Activated naive CD8-positive, alpha-beta T cell (primary cell): Measurements from ENCODE around the gene BCL11B.

Experiments
- H3K27ac Mint-ChIP-seq: one replicate; pipeline ENCODE4 v1.8.0; 2021; ENCODE audit warnings: mixed read lengths
- H3K27me3 Mint-ChIP-seq: one replicate; pipeline ENCODE4 v1.8.0; 2021; ENCODE audit warnings: mixed read lengths
- H3K36me3 Mint-ChIP-seq: one replicate; pipeline ENCODE4 v1.8.0; 2021; ENCODE audit warnings: mixed read lengths
- H3K4me1 Mint-ChIP-seq: one replicate; pipeline ENCODE4 v1.8.0; 2021; ENCODE audit warnings: low read depth, mixed read lengths
- H3K4me3 Mint-ChIP-seq: one replicate; pipeline ENCODE4 v1.8.0; 2021; ENCODE audit warnings: mild to moderate bottlenecking, mixed read lengths
- H3K9me3 Mint-ChIP-seq: one replicate; pipeline ENCODE4 v1.8.0; 2021; ENCODE audit warnings: low read depth, mixed read lengths

Gene BCL11B

DNA sequence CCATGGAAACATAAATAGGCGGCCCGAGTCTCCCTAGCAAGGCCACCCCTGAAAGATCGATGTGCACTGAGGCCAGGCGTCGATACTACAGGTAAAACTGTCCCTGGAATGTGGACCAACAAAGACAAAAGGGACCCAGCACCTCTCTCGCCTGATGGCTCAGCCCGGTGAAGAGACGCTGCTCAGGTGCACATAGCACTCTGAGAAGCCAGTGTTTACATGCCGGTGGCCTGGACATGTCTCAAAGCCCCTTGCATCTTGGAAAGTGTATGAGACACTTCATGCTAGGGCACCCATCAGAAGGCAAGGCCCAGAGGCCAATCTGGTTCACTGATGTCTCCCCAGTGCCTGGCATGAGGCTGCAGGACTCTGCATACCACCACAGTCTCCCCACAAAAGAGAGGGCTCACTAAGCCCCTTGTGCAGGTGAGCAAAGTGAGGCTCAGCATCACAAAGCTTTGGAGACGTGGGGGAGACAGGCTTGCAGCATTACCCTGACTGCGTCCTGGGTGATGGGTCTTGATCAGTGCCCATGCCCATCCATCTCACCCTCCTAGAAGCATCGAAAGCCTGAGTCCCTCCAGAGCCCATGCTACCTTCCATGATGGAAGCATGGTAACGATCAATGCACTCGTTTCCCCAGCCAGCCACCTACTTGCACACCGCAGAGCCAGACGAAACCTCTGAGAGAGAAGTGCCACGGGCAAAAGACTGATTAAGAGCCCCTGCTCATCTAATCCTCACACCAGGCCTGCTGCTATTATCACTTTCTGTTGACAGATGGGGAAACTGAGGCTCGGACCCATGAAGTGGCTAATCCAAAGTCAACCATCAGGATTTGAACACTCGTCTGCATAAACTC is 16.1 kb downstream of the BCL11B start:
- peaks cover 98% of the 10 kb centered on the region for H3K4me1 Mint-ChIP-seq

DNA sequence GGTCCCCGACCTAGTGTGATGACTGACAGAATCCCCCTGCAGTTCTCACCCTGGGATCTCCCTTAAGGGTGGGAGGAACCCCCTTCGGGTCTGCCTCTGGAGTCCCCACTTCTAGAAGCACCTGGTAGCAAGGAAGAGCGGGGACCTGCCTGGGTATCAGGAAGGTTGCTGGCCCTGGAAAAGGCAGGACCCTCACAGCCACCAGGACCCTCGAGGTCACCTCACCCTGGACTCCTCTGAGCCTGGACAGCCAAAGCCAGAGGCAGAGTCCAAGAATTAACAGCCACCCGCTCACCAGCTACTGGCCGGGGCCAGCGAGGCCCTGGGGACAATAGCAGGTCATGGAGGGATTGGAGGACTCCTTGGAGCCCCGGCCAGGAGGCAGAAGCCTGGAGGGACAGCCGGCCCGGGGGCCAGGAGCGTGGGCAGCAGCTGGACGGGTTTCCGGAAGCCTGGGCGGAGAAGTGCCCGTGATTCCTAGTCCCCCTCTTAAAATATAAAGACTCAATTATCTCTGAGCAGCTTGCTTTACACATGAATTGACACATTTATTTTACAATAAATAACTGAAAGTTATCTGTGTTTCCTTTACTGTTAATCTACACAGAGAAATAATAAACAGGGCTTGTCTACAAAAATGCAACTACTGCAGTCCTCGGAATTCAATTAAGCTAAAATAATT is 17.5 kb downstream of the BCL11B start:
- Mint-ChIP-seq H3K4me3 (peak overlapping the region; percentile 86), H3K4me1 (peaks cover 95% of the 10 kb centered on the region), H3K27me3 (no peaks in the 10 kb centered on the region), H3K27ac (peak overlapping the region; percentile 99), H3K36me3 (peaks cover 10% of the 10 kb centered on the region), H3K9me3 (no peaks in the 10 kb centered on the region)

More for the DNA sequence above, 16.1 kb downstream of the BCL11B start:
- Mint-ChIP-seq H3K9me3 (no peaks in the 10 kb centered on the region), H3K36me3 (peaks cover 6% of the 10 kb centered on the region), H3K27ac (peak overlapping the region; percentile 99), H3K4me3 (peak overlapping the region; percentile 98), H3K27me3 (no peaks in the 10 kb centered on the region)

DNA sequence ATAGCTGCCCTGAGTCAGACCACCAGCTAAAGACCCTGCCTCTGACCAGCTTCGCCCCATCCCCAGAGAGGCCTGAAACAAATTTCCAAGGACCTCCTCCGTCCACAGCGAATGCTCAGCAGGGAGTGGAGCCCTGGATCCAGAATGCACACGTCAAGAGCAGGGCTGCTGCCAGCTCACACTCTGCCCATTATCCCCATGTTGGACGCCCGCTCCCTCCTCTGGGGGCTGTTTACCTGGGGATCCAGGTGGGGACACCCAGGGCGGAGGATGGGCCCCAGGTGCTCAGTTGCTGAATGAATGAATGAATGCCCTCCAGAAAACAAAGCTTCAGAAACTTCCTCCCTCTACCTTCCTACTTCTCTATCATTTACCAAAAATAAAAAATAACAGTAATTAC is 18.1 kb downstream of the BCL11B start:
- no peaks in the 10 kb centered on the region for H3K9me3 Mint-ChIP-seq
- H3K4me3 Mint-ChIP-seq, result peak overlapping the region; percentile 86
- no peaks in the 10 kb centered on the region for H3K27me3 Mint-ChIP-seq
- peak overlapping the region; percentile 99 for H3K27ac Mint-ChIP-seq
- H3K36me3 Mint-ChIP-seq, result peaks cover 10% of the 10 kb centered on the region
- H3K4me1 Mint-ChIP-seq, result peaks cover 94% of the 10 kb centered on the region

DNA sequence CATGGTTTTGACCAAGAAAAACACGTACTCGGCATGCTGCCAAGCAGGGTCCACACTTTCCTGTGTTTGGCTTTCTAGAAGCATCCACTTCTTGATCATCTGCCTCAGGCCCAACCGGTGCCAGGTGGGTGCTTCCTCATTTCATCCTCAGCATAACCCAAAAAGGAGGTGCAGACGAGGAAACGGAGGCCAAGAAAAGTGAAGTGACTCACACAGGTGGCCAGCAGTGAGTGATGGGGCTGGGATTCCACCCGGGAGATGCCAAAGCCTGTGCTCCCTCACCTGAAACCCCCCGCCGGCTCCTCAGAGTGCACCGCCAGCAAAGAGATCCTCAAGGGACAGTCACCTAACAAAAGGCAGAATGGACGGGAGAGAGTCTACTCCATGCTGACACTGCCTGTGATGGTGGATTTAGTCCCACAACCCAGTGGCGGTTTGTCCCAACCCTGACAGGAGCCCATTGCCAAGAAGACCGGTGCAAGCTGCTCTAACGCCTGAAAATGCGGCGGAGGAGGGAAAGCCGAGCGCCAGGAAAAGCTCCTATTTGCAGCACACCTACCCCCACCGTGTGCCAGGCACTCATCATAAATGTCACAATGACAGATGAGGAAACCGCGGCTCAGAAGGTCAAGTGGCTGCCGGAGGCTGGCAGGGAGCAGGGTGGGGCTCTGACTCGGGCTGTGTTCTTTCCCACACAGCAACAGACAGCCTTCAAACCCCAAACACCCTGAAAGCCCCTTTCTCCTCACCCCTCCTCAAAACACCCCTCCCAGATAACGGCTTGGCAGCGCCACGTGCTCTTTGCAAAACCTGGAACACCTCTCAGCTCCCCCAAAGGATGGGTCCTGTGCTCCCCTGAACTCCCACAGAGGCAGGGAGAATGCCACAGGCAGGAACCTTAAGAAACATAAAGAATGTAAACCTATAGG is 18.8 kb downstream of the BCL11B start:
- H3K4me3 Mint-ChIP-seq, result peak overlapping the region; percentile 86
- H3K9me3 Mint-ChIP-seq, result no peaks in the 10 kb centered on the region

DNA sequence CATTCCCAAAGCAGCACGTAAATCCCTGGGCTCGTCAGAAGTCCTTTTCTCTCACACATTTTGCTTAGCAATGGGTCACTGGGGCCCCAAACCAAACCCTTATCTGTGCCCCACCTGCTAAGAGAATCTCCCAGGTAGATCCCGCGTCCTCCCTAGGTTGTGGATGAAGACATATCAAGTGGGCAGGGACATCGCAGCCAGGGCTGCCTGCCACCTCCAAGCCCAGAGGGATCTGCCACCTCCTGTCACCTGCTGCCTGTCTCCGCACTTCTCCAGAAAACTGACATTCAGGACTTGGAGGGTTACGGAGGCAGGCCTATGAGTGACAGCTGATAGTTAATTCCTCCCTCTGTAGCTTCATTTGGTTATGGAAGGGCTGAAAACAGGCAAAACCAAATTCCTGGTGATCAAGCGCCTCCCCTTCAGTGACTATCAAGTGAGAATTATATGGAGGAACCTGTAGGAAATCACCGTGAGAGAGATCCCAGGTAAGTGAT is 19.5 kb downstream of the BCL11B start:
- Mint-ChIP-seq H3K4me3 (peak overlapping the region; percentile 86), H3K27ac (peak overlapping the region; percentile 99), H3K27me3 (no peaks in the 10 kb centered on the region), H3K4me1 (peaks cover 94% of the 10 kb centered on the region), H3K36me3 (peaks cover 10% of the 10 kb centered on the region), H3K9me3 (no peaks in the 10 kb centered on the region)

More for the DNA sequence above, 18.8 kb downstream of the BCL11B start:
- H3K27me3 Mint-ChIP-seq, result no peaks in the 10 kb centered on the region
- peaks cover 10% of the 10 kb centered on the region for H3K36me3 Mint-ChIP-seq
- peak overlapping the region; percentile 99 for H3K27ac Mint-ChIP-seq
- H3K4me1 Mint-ChIP-seq, result peaks cover 94% of the 10 kb centered on the region

DNA sequence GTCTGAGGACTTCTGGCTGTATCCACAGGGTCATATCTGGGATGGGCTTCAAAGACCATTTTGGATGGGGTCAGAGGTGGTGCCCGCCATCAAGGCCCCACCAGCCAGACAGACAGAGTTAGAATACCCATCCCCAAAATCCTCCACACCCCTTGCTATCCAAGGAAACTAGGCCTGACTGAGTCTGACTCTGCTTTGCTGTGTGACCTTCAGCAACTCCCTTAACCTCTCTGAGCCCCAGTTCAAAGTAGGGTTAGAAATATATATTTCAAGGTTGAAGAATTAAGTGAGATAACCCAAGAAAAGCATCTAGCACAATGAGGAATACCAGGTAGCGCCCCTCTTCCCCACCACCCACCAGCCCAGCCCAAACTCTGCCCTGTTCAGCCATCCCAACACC is 20.3 kb downstream of the BCL11B start:
- H3K27ac Mint-ChIP-seq, result peak overlapping the region; percentile 99
- H3K36me3 Mint-ChIP-seq, result peaks cover 10% of the 10 kb centered on the region
- peaks cover 96% of the 10 kb centered on the region for H3K4me1 Mint-ChIP-seq
- H3K4me3 Mint-ChIP-seq, result peak overlapping the region; percentile 86
- H3K9me3 Mint-ChIP-seq, result no peaks in the 10 kb centered on the region
- H3K27me3 Mint-ChIP-seq, result no peaks in the 10 kb centered on the region

DNA sequence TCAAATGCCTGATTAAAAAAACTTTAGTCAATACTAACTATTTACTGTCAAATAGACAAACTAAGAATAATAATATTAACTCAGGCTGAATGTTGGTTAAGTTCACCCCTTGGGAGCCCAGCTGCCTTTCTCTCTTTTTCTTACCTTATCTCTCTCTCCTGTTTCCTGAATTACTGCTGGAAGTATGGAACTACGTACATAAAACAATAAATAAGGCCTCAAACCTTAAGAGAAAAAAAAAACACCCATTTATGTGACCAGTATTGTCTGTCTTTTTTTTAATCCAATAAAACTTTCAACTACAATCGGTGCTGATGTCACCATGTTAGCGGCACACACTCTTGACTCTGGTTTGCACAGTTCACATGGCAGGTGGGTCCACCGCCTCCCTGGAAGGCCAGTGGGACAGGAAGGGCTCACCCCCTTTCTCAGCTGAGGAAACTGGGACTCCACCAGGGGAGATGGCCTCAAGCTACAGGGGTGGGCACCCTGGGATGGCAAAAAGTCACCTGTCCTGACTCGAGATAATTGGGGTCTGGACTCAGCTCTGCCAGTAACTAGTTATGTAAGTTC is 21.3 kb downstream of the BCL11B start:
- Mint-ChIP-seq H3K27ac (peak overlapping the region; percentile 99), H3K9me3 (no peaks in the 10 kb centered on the region), H3K36me3 (peaks cover 10% of the 10 kb centered on the region), H3K27me3 (no peaks in the 10 kb centered on the region), H3K4me1 (peaks cover 88% of the 10 kb centered on the region), H3K4me3 (peak overlapping the region; percentile 86)

DNA sequence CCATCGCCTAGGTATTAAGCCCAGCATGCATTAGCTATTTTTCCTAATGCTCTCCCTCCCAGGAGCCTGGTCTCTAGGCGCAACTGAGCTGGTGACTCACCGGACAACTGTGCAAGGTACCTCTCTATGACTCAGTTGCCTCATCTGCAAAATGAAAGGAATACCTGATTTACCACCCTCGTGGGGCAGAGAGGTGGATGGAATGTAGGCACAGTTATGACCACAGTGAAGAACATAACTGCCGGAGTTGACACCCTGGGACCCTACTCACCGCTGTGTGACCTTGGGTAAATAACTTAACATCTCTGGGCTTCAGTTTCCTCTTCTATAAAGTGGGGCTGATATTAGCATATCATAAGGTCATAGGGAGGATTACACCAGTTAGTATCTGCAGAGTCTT is 22.6 kb downstream of the BCL11B start:
- H3K4me3 Mint-ChIP-seq, result peak overlapping the region; percentile 86
- H3K9me3 Mint-ChIP-seq, result no peaks in the 10 kb centered on the region
- H3K36me3 Mint-ChIP-seq, result peaks cover 10% of the 10 kb centered on the region
- peak overlapping the region; percentile 99 for H3K27ac Mint-ChIP-seq
- H3K27me3 Mint-ChIP-seq, result no peaks in the 10 kb centered on the region
- H3K4me1 Mint-ChIP-seq, result peaks cover 84% of the 10 kb centered on the region

DNA sequence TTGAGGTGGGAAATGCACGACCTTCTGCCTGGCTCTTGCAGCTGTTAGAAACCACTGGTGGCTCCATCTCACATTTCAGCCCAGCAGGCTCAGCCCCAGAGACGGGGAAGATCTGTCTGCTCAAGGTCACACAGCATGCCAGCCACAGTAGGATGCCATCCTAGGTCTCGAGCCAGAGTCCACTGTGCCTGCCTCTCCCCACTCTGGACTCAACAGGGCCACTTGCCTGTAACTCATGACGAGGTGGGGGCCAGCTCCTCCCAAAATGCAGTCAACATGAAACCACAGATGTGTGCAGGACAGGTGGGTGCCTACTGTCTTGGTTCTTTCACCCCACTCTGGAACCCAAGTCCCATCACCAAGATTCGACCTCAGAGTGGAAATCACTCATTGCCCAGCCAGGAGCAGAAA is 23.2 kb downstream of the BCL11B start:
- H3K4me3 Mint-ChIP-seq, result peak overlapping the region; percentile 85
- peaks cover 7% of the 10 kb centered on the region for H3K36me3 Mint-ChIP-seq
- peak overlapping the region; percentile 99 for H3K27ac Mint-ChIP-seq
- H3K9me3 Mint-ChIP-seq, result no peaks in the 10 kb centered on the region
- peaks cover 84% of the 10 kb centered on the region for H3K4me1 Mint-ChIP-seq
- no peaks in the 10 kb centered on the region for H3K27me3 Mint-ChIP-seq

DNA sequence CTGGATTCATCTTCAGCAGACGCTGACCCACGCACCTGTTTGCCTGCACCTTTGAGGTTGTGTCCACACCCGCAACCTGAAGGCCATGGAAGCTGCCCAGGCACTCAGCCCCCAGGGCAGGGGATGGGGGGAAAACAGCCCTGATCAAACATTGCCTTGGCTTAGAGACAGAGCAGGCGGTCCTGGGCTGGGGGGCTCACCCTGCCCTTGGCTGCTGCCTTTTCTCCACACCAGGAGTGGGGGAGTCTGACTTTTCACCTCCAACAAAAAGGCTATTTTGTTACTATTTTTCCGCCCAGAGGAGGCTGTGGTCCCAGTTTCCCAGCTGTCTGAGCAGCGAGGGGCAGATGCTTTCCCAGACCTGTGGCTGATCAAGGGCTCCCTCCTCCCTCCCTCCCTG is 24.2 kb downstream of the BCL11B start:
- Mint-ChIP-seq H3K4me1 (peaks cover 84% of the 10 kb centered on the region), H3K36me3 (peaks cover 5% of the 10 kb centered on the region), H3K27me3 (no peaks in the 10 kb centered on the region), H3K27ac (peak overlapping the region; percentile 99), H3K4me3 (peak overlapping the region; percentile 85), H3K9me3 (no peaks in the 10 kb centered on the region)

DNA sequence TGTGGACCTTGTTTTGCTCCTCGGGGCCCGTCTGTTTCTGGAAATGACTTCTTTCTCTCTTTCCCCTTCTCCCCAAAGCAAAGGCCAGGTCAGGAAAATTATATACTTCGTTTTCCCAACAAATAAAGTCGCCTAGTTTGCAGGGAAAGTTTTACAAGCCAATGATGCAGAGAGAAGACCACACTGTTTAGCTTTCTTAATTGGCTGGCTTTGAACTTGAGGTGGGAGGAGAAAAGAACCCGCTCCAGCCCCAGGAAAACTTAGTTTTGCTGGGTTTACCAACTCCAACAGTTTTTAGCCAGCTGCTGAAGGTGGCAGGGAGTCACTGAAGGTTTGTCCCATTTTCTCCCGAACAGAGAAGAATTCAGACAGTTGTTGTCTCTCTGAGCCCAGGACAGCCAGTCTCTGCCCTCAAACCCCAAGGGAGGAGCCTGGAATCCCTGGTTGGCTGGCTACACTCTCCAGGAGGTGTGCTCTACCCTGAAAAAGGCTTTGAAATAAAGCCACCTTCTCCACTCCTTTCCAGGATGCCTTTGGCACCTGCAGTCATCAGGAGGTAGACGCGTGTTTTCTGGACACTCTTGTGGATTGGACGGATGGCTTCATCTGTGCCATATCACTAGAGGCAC is 24.8 kb downstream of the BCL11B start:
- peak overlapping the region; percentile 99 for H3K27ac Mint-ChIP-seq
- peaks cover 4% of the 10 kb centered on the region for H3K36me3 Mint-ChIP-seq
- H3K9me3 Mint-ChIP-seq, result no peaks in the 10 kb centered on the region
- H3K4me1 Mint-ChIP-seq, result peaks cover 84% of the 10 kb centered on the region
- H3K27me3 Mint-ChIP-seq, result no peaks in the 10 kb centered on the region
- peak overlapping the region; percentile 85 for H3K4me3 Mint-ChIP-seq

DNA sequence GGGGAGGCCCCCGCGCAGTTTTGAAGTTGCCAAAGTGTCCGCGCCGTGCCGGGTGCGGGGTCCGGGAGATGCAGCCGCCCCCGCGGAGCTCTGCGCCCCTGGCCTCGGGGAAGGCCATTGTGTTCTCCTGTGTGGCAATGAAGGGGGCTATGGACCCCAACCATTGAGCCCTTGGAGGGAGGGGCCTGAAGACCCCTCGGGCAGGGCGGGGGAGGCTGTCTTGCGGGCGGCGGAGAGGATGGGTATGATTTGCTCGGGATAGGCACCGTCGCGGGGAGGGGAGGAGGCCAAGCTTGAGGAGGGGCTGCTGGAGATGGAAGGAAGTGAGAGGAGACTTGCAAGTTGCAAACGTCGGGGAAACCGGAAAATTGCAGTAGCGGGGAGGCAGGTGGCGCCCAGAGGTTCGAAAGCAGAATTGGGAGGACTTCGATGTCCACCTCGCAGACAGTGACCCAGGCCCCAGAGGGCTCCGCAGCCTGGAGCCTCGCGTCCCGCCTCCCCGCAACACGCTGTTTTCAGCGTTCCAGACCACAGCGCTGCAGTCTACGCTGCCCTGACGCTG is 25.4 kb downstream of the BCL11B start:
- Mint-ChIP-seq H3K27ac (peak overlapping the region; percentile 99), H3K4me1 (peaks cover 84% of the 10 kb centered on the region)

DNA sequence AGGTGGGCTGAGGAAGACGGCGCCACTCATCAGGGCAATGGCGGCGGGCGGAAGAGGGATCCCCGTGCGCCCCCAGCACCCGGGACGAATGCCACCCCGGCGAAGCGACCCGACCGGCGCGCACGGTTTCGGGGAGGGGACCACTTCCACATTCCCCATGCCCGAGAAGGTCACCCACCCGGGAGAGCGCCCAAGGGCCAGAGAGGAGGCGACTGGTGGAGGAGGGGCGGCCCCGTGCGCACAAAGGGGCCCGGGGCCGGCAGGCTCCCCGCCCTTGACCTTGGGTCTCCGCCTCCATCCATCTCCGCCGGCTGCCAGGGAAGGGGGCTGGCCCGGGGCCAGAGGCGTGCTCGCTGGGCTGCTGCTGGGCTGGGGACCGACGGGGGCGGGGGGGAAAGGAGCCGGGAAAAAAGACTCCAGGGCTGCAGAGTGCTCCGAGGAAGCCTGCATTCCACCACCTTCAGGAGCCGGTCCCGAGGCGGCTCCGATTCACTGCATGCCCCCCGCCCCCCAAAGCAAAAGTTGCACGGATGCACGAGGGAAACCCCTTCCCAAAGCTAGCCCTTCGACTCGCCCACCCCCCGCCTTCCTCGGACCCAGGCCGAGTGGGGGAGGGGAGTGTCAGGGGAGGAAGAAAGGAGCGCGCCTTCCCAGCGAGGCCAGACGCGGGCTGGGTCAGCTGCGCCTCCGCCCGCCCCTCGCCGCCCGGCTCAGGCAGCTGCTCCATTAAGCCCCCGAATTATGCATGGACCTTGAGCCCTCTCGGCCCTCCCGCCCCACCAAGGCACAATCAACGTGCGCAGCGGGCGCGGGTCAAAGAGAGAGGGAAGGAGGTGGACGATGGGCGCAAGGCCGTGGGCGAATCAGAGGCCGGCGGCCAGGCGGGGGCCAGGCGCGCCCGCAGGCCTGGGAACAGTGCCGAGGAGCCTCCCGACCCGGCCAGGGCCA is 26.2 kb downstream of the BCL11B start:
- peaks cover 4% of the 10 kb centered on the region for H3K36me3 Mint-ChIP-seq
- H3K27ac Mint-ChIP-seq, result peak overlapping the region; percentile 98
- no peaks in the 10 kb centered on the region for H3K9me3 Mint-ChIP-seq
- peak overlapping the region; percentile 88 for H3K4me3 Mint-ChIP-seq
- H3K4me1 Mint-ChIP-seq, result peaks cover 84% of the 10 kb centered on the region
- no peaks in the 10 kb centered on the region for H3K27me3 Mint-ChIP-seq

More for the DNA sequence above, 25.4 kb downstream of the BCL11B start:
- peaks cover 4% of the 10 kb centered on the region for H3K36me3 Mint-ChIP-seq
- H3K9me3 Mint-ChIP-seq, result no peaks in the 10 kb centered on the region
- no peaks in the 10 kb centered on the region for H3K27me3 Mint-ChIP-seq
- H3K4me3 Mint-ChIP-seq, result peak overlapping the region; percentile 85
